Measurements from ENCODE around the gene IL3. TPM values are rescaled to one million over a fixed set of nuclear protein-coding genes. Genes with fewer than 3 reads are reported as not detected.

The IL3 gene
- total and polyA plus RNA-seq, 2 experiments from 2014 or later: not detected

DNA sequence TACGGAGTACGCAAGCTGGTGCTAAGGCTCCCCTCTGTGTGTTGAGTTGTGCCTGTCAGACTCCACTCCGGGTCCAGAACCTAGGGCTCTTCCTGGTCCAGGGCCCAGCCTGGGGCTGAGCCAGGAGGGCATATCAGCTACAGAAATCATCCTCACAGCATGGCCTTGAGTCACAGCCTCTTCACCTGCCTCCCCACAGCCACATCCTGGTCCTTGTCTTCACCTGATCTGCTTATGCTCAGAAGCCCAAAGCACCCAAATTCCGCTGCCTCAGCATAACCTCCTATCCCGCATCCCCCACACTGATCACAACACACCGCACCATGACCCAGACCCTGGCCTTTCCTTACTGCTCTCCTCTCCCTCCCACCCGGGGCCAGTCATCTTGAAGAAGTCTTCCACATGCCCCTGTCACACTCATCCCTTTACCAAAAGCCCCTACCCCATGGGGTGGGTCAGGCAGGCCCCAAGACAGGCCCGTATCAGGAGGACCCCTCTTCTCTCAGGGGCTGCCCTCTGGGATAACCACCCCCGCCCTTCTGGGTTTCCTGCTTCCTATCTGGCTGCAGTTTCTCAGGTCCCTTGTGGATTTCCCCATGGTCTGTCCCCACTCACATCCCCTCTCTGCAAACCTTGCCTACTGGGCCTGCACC, 1.3 kb upstream of the IL3 start:
- H3F3A ChIP-seq (ENCODE audit: insufficient read depth): no peaks in the 10 kb centered on the region
- H3K9ac ChIP-seq: no peak overlapping the region
- H4K20me1 ChIP-seq (ENCODE audit: insufficient read depth): no peaks in the 10 kb centered on the region
- DNase-seq: no peak
- no peaks in the 10 kb centered on the region for H3K27me3 ChIP-seq (replicated peaks; ENCODE audit: insufficient read depth)
- no peaks in the 10 kb centered on the region for H3K4me1 ChIP-seq (ENCODE audit: insufficient read depth)
- no peaks in the 10 kb centered on the region for H3K9me3 ChIP-seq (ENCODE audit: low read depth)
- no peak overlapping the region for H3K4me3 ChIP-seq
- in situ Hi-C loops (cut with MboI): no loop called here
- no peaks in the 10 kb centered on the region for H3K79me2 ChIP-seq (ENCODE audit: insufficient read depth)
- H3K4me2 ChIP-seq (ENCODE audit: unreplicated experiment): no peak overlapping the region
- WGBS, 2 experiments (ENCODE audit: low coverage in 1 of 2, low lambda C conversion rate in 2 of 2, missing lambda C conversion rate in 2 of 2): 74 to 76% methylated on average over 9 of the region's 9 CpGs
- H3K27ac ChIP-seq: no peak overlapping the region
- TF ChIP-seq EZH2phosphoT487 (IDR thresholded peaks at IDR 0.05; ENCODE audit: insufficient read depth, low read depth): no peak
- TF ChIP-seq EZH2 (IDR thresholded peaks at IDR 0.05; ENCODE audit: insufficient read depth, poor library complexity, severe bottlenecking): no peak
- H3K36me3 ChIP-seq (ENCODE audit: low read depth): no peaks in the 10 kb centered on the region
- H2AFZ ChIP-seq: no peak overlapping the region
- H3K9me2 ChIP-seq (ENCODE audit: insufficient read depth): no peaks in the 10 kb centered on the region

DNA sequence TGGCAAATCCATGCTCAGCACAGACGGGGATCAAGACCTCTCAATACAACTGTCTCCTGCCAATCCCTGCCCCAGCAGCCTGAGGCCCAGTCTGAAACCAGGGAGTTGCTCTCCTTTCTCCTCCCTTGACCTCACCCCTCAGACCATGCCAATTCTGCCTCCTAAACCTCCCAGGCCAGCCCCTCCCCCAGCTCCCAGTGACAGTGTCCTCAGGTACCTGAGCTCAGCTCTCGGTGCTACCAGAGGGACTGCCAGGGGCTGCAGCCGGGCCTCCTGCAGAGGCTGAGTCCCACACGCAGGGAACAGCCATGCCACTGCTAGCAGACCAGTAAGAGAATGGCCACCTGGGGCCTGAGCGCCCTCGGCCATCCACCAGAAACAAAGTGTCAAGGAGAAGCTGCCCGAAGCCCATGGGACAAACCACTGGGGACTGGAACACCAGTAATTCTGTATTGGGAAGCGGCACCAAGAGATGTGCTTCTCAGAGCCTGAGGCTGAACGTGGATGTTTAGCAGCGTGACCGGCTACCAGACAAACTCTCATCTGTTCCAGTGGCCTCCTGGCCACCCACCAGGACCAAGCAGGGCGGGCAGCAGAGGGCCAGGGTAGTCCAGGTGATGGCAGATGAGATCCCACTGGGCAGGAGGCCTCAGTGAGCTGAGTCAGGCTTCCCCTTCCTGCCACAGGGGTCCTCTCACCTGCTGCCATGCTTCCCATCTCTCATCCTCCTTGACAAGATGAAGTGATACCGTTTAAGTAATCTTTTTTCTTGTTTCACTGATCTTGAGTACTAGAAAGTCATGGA, 557 bp upstream of the IL3 start:
- Histone ChIP-seq H3K27me3 (replicated peaks; ENCODE audit: insufficient read depth) (no peaks in the 10 kb centered on the region), H3K9me2 (ENCODE audit: insufficient read depth) (no peaks in the 10 kb centered on the region), H3K4me3 (no peak overlapping the region), H3K9ac (no peak overlapping the region), H3K4me1 (ENCODE audit: insufficient read depth) (no peaks in the 10 kb centered on the region), H3K27ac (no peak overlapping the region), H3K36me3 (ENCODE audit: low read depth) (no peaks in the 10 kb centered on the region), H3K4me2 (ENCODE audit: unreplicated experiment) (no peak overlapping the region), H3K9me3 (ENCODE audit: low read depth) (no peaks in the 10 kb centered on the region), H3F3A (ENCODE audit: insufficient read depth) (no peaks in the 10 kb centered on the region), H4K20me1 (ENCODE audit: insufficient read depth) (no peaks in the 10 kb centered on the region), H3K79me2 (ENCODE audit: insufficient read depth) (no peaks in the 10 kb centered on the region), H2AFZ (no peak overlapping the region)
- WGBS, 2 experiments (ENCODE audit: low coverage in 1 of 2, low lambda C conversion rate in 2 of 2, missing lambda C conversion rate in 2 of 2): 81 to 82% methylated on average over 13 of the region's 13 CpGs
- no peak for DNase-seq
- in situ Hi-C loops (cut with MboI): no loop called here
- no peak for TF ChIP-seq EZH2phosphoT487 (IDR thresholded peaks at IDR 0.05; ENCODE audit: insufficient read depth, low read depth)
- TF ChIP-seq EZH2 (IDR thresholded peaks at IDR 0.05; ENCODE audit: insufficient read depth, poor library complexity, severe bottlenecking): no peak

DNA sequence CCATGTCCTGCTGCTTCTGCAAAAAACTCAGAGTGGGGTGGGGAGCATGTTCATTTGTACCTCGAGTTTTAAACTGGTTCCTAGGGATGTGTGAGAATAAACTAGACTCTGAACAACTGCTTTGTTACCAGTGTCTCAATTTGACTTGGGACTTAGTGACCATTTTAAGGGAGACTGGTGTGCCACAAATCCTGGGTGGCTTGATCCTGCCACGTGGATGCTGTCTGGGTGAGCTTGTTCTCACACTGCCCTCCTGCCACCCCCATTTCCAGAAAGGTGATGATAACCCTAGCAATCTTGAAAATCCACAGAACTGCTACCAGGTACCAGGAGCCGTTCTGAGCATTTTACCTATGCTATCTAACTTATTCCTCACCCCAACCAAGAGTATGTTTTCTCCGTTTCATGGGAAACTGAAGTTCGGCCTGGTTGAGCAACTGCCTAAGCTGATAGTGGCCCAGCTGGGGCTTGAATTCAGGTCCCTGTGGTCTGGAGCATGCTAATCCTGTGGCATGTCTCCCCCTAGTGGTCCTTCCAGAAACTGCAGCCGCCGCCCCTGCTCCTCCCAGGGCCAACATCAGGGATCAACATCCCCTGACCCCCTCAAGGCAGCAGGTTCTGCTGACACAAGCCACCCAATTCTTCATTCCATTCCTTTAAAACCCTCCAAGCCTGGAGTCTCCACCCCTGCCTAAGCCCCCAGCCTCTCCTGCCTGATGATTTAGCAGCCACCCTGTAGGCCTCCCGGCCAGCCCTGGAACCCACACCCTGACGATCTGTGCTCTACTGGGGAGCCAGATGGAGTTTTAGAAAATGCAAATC, 2.8 kb downstream of the IL3 start:
- Histone ChIP-seq H4K20me1 (ENCODE audit: insufficient read depth) (no peaks in the 10 kb centered on the region), H3K36me3 (ENCODE audit: low read depth) (no peaks in the 10 kb centered on the region), H3K27me3 (replicated peaks; ENCODE audit: insufficient read depth) (no peaks in the 10 kb centered on the region), H3K4me2 (ENCODE audit: unreplicated experiment) (no peak overlapping the region), H3K9ac (no peak overlapping the region), H3K9me2 (ENCODE audit: insufficient read depth) (no peaks in the 10 kb centered on the region), H3K4me1 (ENCODE audit: insufficient read depth) (no peaks in the 10 kb centered on the region), H2AFZ (no peak overlapping the region), H3F3A (ENCODE audit: insufficient read depth) (no peaks in the 10 kb centered on the region), H3K4me3 (no peak overlapping the region), H3K27ac (no peak overlapping the region), H3K9me3 (ENCODE audit: low read depth) (no peaks in the 10 kb centered on the region), H3K79me2 (ENCODE audit: insufficient read depth) (no peaks in the 10 kb centered on the region)
- no peak for TF ChIP-seq EZH2phosphoT487 (IDR thresholded peaks at IDR 0.05; ENCODE audit: insufficient read depth, low read depth)
- no peak for TF ChIP-seq EZH2 (IDR thresholded peaks at IDR 0.05; ENCODE audit: insufficient read depth, poor library complexity, severe bottlenecking)
- in situ Hi-C loops (cut with MboI): no loop called here
- peak; percentile 76 for DNase-seq
- 30 to 32% methylated on average over 9 of the region's 9 CpGs for whole genome bisulfite sequencing, 2 experiments (ENCODE audit: low coverage in 1 of 2, low lambda C conversion rate in 2 of 2, missing lambda C conversion rate in 2 of 2)

DNA sequence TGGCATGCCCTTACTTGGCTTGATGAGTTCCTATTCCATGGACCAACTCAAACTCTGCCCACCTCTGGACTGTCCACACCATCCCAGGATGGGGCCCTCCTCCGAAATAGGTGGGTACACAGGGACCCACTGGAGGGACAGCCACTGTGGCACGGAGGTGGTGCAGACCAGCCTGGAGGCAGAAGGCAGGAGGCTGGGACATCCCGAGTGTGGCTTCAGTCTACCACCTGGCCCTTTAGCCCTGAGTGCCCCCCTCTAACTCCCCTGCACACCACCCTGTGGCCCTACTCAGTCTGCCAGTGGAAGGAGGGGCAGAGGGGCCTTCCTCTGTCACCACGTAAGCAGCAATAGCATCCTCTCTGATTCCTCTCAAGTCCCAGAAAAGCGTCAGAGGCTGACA, 3.7 kb downstream of the IL3 start:
- Histone ChIP-seq H3F3A (ENCODE audit: insufficient read depth) (no peaks in the 10 kb centered on the region), H3K36me3 (ENCODE audit: low read depth) (no peaks in the 10 kb centered on the region), H3K27ac (no peak overlapping the region), H3K9me3 (ENCODE audit: low read depth) (no peaks in the 10 kb centered on the region), H2AFZ (no peak overlapping the region), H3K79me2 (ENCODE audit: insufficient read depth) (no peaks in the 10 kb centered on the region), H4K20me1 (ENCODE audit: insufficient read depth) (no peaks in the 10 kb centered on the region), H3K9ac (no peak overlapping the region), H3K9me2 (ENCODE audit: insufficient read depth) (no peaks in the 10 kb centered on the region), H3K4me1 (ENCODE audit: insufficient read depth) (no peaks in the 10 kb centered on the region), H3K27me3 (replicated peaks; ENCODE audit: insufficient read depth) (no peaks in the 10 kb centered on the region), H3K4me3 (no peak overlapping the region), H3K4me2 (ENCODE audit: unreplicated experiment) (no peak overlapping the region)
- no peak for DNase-seq
- no peak for TF ChIP-seq EZH2phosphoT487 (IDR thresholded peaks at IDR 0.05; ENCODE audit: insufficient read depth, low read depth)
- no peak for TF ChIP-seq EZH2 (IDR thresholded peaks at IDR 0.05; ENCODE audit: insufficient read depth, poor library complexity, severe bottlenecking)
- in situ Hi-C loops (cut with MboI): no loop called here
- 47 to 64% methylated on average over 5 of the region's 5 CpGs for WGBS, 2 experiments (ENCODE audit: low coverage in 1 of 2, low lambda C conversion rate in 2 of 2, missing lambda C conversion rate in 2 of 2)
